Gastroesophageal sphincter (tissue), 4 donors: ENCODE measurements around the gene VAV3. TPM values are rescaled to one million over a fixed set of nuclear protein-coding genes. Genes with fewer than 3 reads are reported as not detected.

Experiments used
- ATAC-seq: fragments of 150-250 bp; one replicate; pipeline ENCODE4 v1.9.1; 2016; ENCODE audit warnings: mild to moderate bottlenecking, moderate library complexity
- H3K27ac ChIP-seq, 4 donors: fragments of 200-600 bp; sonication (generic) in 3 of 4; 1 replicate in 3 of 4; 2 replicates in 1 of 4; pipeline ENCODE4 v1.5.1; 2016 to 2019
- H3K27me3 ChIP-seq: fragments of 200-600 bp; sonication (generic); one replicate; pipeline ENCODE4 v1.5.1; 2019
- H3K36me3 ChIP-seq, 2 donors: fragments of 200-600 bp; sonication (generic); one replicate each; pipeline ENCODE4 v1.5.1; 2019; ENCODE audit warnings: control low read depth in 1 of 2
- H3K4me1 ChIP-seq, 3 donors: fragments of 200-600 bp; sonication (generic); 1 replicate in 2 of 3; 2 replicates in 1 of 3; pipeline ENCODE4 v1.5.1; 2016 to 2019; ENCODE audit warnings: control low read depth in 2 of 3
- H3K4me3 ChIP-seq, 2 donors: fragments of 200-600 bp; sonication (generic); one replicate each; pipeline ENCODE4 v1.5.1; 2019; ENCODE audit warnings: mild to moderate bottlenecking in 1 of 2, moderate library complexity in 1 of 2
- H3K9me3 ChIP-seq, 3 donors: fragments of 200-600 bp; sonication (generic); one replicate each; pipeline ENCODE4 v1.5.1; 2017 to 2019; ENCODE audit warnings: control low read depth in 2 of 3
- EP300 ChIP-seq: sonication (generic); formaldehyde crosslinking; IDR thresholded peaks from one replicate; pipeline ENCODE4 v1.6.1; 2017; ENCODE audit warnings: antibody characterized with exemption, mild to moderate bottlenecking
- POLR2A ChIP-seq, 2 donors: fragments of 450-650 bp; IDR thresholded peaks; one replicate each; pipeline ENCODE4 v1.6.1; 2017; ENCODE audit warnings: antibody characterized with exemption in 2 of 2, mild to moderate bottlenecking in 2 of 2, moderate library complexity in 1 of 2
- POLR2AphosphoS5 ChIP-seq: sonication (generic); formaldehyde crosslinking; IDR thresholded peaks from one replicate; pipeline ENCODE4 v1.6.1; 2017; ENCODE audit warnings: antibody characterized with exemption
- WGBS, 2 donors: methylation state at CpG; one replicate each; pipeline ENCODE4 v1.1.5; 2018; ENCODE audit warnings: low coverage in 1 of 2; 5-methylcytosine and 5-hydroxymethylcytosine counted together
- total RNA-seq, 4 donors: library from RNA; depleted of rRNA; stranded (reverse); fragments of >200 nt; gene quantifications; one replicate each; pipeline ENCODE4 v1.1.0, GENCODE V29; 2016
- TF ChIP-seq, protein P1 (sequence below), 4 experiments: fragments of 200-600 bp in 2 of 4; fragments of 450-650 bp in 2 of 4; sonication (generic) in 1 of 4; IDR thresholded peaks; one replicate each; pipeline ENCODE4 v1.5.1; 2017 to 2019; ENCODE audit warnings: antibody characterized with exemption in 4 of 4, mild to moderate bottlenecking in 2 of 4, moderate library complexity in 2 of 4

The VAV3 gene
- total RNA-seq, 4 donors from 2014 or later: 1.3 to 4.7 (median 2.9) TPM

DNA sequence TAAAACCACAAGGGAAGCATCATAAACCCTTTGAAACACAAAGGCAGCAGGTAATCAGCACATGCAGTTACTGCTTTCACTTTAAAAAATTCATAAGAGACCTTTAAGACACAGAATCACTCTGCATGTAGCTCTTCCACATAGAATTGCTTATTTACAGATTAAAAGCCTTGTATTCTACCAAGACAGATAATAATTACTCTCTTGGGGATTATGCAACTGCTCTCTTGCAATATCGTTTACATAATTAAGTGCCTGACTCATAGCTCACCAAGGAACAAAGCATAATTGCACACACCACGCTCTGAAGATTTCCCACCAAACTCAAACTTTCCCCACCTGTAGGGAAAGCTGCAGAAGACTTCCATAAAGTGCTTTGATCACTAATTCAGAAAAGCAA lies 87.9 kb downstream of the VAV3 start:
- no peaks in the 10 kb centered on the region for H3K27me3 ChIP-seq
- no peaks in the 10 kb centered on the region for H3K9me3 ChIP-seq
- H3K4me1 ChIP-seq: peaks cover 0 to 2% (median 0%) of the 10 kb centered on the region in 3 donors
- WGBS, 2 donors: 15 to 17% methylated on average over 2 of the region's 2 CpGs
- no peak for TF ChIP-seq POLR2AphosphoS5
- TF ChIP-seq EP300: no peak
- TF ChIP-seq, protein P1, sequence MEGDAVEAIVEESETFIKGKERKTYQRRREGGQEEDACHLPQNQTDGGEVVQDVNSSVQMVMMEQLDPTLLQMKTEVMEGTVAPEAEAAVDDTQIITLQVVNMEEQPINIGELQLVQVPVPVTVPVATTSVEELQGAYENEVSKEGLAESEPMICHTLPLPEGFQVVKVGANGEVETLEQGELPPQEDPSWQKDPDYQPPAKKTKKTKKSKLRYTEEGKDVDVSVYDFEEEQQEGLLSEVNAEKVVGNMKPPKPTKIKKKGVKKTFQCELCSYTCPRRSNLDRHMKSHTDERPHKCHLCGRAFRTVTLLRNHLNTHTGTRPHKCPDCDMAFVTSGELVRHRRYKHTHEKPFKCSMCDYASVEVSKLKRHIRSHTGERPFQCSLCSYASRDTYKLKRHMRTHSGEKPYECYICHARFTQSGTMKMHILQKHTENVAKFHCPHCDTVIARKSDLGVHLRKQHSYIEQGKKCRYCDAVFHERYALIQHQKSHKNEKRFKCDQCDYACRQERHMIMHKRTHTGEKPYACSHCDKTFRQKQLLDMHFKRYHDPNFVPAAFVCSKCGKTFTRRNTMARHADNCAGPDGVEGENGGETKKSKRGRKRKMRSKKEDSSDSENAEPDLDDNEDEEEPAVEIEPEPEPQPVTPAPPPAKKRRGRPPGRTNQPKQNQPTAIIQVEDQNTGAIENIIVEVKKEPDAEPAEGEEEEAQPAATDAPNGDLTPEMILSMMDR (IDR thresholded peaks at IDR 0.05): no peak
- no peak for TF ChIP-seq POLR2A (IDR thresholded peaks at IDR 0.05)
- H3K4me3 ChIP-seq: no peak overlapping the region
- ATAC-seq: peak; percentile 71
- no peak overlapping the region for H3K27ac ChIP-seq
- no peaks in the 10 kb centered on the region for H3K36me3 ChIP-seq

DNA sequence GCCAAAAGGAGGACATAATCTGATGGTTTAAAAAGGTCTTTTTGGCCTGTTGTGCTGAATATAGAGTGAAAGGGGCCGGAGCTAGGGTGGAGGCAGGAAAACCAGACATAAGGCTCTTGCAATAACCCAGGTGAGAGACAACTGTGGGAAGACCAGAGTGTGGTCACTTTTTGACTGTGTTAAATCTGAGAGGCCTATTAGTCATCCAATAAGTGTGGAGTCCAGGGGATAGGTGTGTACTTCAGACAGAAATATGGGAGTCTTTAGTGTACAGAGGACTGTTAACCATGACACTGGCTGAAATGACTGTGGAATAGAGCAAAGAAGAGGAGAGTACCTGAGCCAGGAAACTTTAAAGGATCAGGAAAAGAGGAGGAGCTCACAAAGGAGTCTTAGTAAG lies 89.3 kb downstream of the VAV3 start:
- no peaks in the 10 kb centered on the region for H3K9me3 ChIP-seq
- peaks cover 0 to 2% (median 0%) of the 10 kb centered on the region in 3 donors for H3K4me1 ChIP-seq
- H3K36me3 ChIP-seq: no peaks in the 10 kb centered on the region
- WGBS, 2 donors: 100% methylated on average over 1 of the region's 1 CpG
- TF ChIP-seq EP300 (no peak), POLR2AphosphoS5 (no peak), POLR2A (IDR thresholded peaks at IDR 0.05) (no peak)
- TF ChIP-seq, protein P1 (IDR thresholded peaks at IDR 0.05): no peak
- no peak for ATAC-seq
- H3K27me3 ChIP-seq: no peaks in the 10 kb centered on the region
- H3K27ac ChIP-seq: no peak overlapping the region
- no peak overlapping the region for H3K4me3 ChIP-seq

DNA sequence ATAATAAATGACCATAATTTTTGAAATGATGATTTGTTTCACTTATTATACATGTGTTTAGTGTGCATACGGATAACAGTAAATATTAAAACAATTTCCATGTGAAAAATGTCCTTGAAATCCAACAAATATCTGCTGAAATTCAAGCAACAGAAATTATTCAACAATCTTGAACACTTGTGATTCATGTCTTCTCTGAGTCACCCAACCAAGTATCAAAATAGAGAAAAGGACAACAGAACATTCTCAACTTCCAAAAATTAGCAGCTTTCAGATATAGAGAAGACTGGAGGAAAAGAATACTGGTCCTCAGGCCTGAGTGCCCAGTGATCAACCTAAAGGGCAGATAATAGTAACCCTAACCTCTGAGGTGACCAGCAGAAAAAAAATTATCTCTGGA lies 90.8 kb downstream of the VAV3 start:
- H3K27me3 ChIP-seq: no peaks in the 10 kb centered on the region
- 63 to 81% methylated on average over 1 of the region's 1 CpG for WGBS, 2 donors
- no peak for TF ChIP-seq POLR2A (IDR thresholded peaks at IDR 0.05)
- TF ChIP-seq, protein P1 (IDR thresholded peaks at IDR 0.05): no peak
- TF ChIP-seq EP300: no peak
- no peak for TF ChIP-seq POLR2AphosphoS5
- no peaks in the 10 kb centered on the region for H3K9me3 ChIP-seq
- H3K4me1 ChIP-seq: peaks cover 0 to 2% (median 0%) of the 10 kb centered on the region in 3 donors
- no peaks in the 10 kb centered on the region for H3K36me3 ChIP-seq
- H3K27ac ChIP-seq: no peak overlapping the region
- no peak overlapping the region for H3K4me3 ChIP-seq
- no peak for ATAC-seq

DNA sequence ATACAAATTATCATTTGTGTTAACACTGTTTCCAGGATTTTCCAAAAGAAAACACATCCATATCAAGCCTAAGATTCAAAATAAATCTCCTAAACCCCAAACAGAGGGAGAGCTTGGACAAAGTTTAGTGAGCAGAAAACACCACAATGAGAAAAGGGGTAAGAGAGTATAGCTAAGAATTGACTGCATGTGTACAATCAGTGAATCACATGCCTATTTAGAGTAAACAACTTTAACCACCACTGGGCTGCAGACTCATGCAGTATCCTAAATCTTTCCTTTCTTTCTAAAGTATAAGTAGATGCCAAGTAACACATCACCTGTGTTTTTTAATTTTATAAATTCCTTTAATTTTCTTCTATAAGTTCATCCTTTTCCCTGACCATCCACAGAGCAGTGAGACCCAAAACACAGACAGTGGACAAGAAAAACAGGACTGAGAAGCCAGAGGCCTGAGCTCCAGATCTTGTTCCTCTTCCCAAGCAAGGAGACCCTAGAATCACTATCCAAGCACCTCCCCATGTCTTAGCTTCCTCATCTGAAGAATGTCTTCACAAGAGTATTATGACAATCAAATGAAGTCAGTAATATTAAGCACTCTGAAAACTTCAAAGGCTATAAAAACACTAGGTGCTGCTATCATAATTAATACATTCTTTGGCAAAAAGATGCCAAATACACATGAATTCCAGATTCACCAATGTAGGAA lies 93.1 kb downstream of the VAV3 start:
- Histone ChIP-seq H3K4me3 (no peak overlapping the region), H3K27ac (no peak overlapping the region), H3K9me3 (no peaks in the 10 kb centered on the region), H3K4me1 (no peaks in the 10 kb centered on the region), H3K36me3 (no peaks in the 10 kb centered on the region), H3K27me3 (peaks cover 3% of the 10 kb centered on the region)
- TF ChIP-seq EP300 (no peak), POLR2AphosphoS5 (no peak), POLR2A (IDR thresholded peaks at IDR 0.05) (no peak)
- TF ChIP-seq, protein P1 (IDR thresholded peaks at IDR 0.05): no peak
- no peak for ATAC-seq

DNA sequence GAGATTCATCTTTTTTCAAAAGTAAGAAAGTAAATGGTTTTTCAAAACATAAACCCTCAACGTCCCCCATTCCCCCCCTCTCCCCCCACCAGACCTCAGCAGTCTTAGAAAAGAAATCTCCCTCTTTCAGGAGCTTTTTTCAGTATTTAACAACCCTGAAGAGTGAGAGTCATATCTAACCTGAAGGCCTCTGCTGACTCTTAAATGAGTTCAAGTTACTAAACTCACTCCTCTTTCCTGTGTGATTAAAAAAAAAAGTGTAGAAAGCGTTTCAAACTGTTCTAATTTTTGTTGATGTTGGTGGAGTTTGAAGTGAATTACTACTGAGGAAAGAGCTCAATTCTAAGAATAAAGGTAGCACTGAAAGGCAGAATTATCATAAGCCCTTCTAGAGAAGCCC lies 93.7 kb downstream of the VAV3 start:
- H3K27me3 ChIP-seq: peaks cover 6% of the 10 kb centered on the region
- no peak for TF ChIP-seq EP300
- TF ChIP-seq, protein P1 (IDR thresholded peaks at IDR 0.05): no peak
- no peak for TF ChIP-seq POLR2AphosphoS5
- no peak for TF ChIP-seq POLR2A (IDR thresholded peaks at IDR 0.05)
- H3K36me3 ChIP-seq: no peaks in the 10 kb centered on the region
- 0 to 29% methylated on average over 1 to 2 of the region's 2 CpGs for WGBS, 2 donors
- H3K27ac ChIP-seq: no peak overlapping the region
- no peak overlapping the region for H3K4me3 ChIP-seq
- ATAC-seq: no peak
- H3K9me3 ChIP-seq: no peaks in the 10 kb centered on the region
- no peaks in the 10 kb centered on the region for H3K4me1 ChIP-seq
